HepG2 (cell line): ENCODE data around the gene SUOX. TPM values are rescaled to one million over a fixed set of nuclear protein-coding genes. Genes with fewer than 3 reads are reported as not detected.

Source experiments
- AHR ChIP-seq: IDR thresholded peaks from 2 replicates; pipeline ENCODE4 v1.6.1; 2018; ENCODE audit warnings: missing genetic modification reagents, missing compliant biosample characterization
- ATF2 ChIP-seq: sonication (generic); formaldehyde crosslinking; IDR thresholded peaks from 2 replicates; pipeline ENCODE4 v1.4.0; 2020; ENCODE audit warnings: missing genetic modification reagents
- ATF7-NPFF ChIP-seq: sonication (generic); formaldehyde crosslinking; IDR thresholded peaks from 2 replicates; pipeline ENCODE4 v1.8.1; 2023; ENCODE audit warnings: mild to moderate bottlenecking, low read depth, missing genetic modification reagents, moderate library complexity
- CENPX ChIP-seq: sonication (generic); formaldehyde crosslinking; IDR thresholded peaks from 2 replicates; pipeline ENCODE4 v1.9.0; 2021; ENCODE audit warnings: mild to moderate bottlenecking, missing genetic modification reagents, moderate library complexity
- CREB1 ChIP-seq, 2 experiments: fragments of 450-650 bp in 1 of 2; IDR thresholded peaks; 2 replicates each; pipeline ENCODE4 v1.6.1; 2016 to 2017; ENCODE audit warnings: control low read depth in 1 of 2, mild to moderate bottlenecking in 1 of 2, missing compliant biosample characterization in 1 of 2, missing genetic modification characterization in 1 of 2
- E2F1 ChIP-seq: sonication (generic); formaldehyde crosslinking; IDR thresholded peaks from 2 replicates; pipeline ENCODE4 v1.5.0; 2020; ENCODE audit warnings: missing genetic modification reagents
- KDM6A ChIP-seq: IDR thresholded peaks from 2 replicates; pipeline ENCODE4 v1.6.1; 2016; ENCODE audit warnings: low read depth
- KLF6 ChIP-seq: IDR thresholded peaks from 2 replicates; pipeline ENCODE4 v1.8.0; 2016; ENCODE audit warnings: missing biosample characterization, missing genetic modification reagents
- NONO ChIP-seq, 2 experiments: fragments of 450-650 bp in 1 of 2; sonication (generic) in 1 of 2; formaldehyde crosslinking in 1 of 2; IDR thresholded peaks in 1 of 2; conservative IDR thresholded peaks in 1 of 2; 2 replicates each; pipeline versions ENCODE4 v1.6.1 to v1.8.0; 2017 to 2022; ENCODE audit warnings: mild to moderate bottlenecking in 1 of 2, missing genetic modification reagents in 1 of 2, moderate library complexity in 1 of 2
- SATB2 ChIP-seq: sonication (generic); formaldehyde crosslinking; IDR thresholded peaks from 2 replicates; pipeline ENCODE4 v1.5.0; 2020; ENCODE audit warnings: missing genetic modification reagents
- TCF7L2 ChIP-seq: IDR thresholded peaks from 2 replicates; pipeline ENCODE4 v1.6.1; 2011; ENCODE audit warnings: mild to moderate bottlenecking, low read depth, low read length, moderate library complexity
- TRAFD1 ChIP-seq: sonication (generic); formaldehyde crosslinking; IDR thresholded peaks from 2 replicates; pipeline ENCODE4 v1.5.1; 2020; ENCODE audit warnings: missing genetic modification reagents, mild to moderate bottlenecking, borderline replicate concordance
- ZBTB1 ChIP-seq: sonication (generic); formaldehyde crosslinking; IDR thresholded peaks from 2 replicates; pipeline ENCODE4 v1.4.0; 2020; ENCODE audit warnings: missing genetic modification reagents, borderline replicate concordance
- ZNF160 ChIP-seq: sonication (generic); formaldehyde crosslinking; IDR thresholded peaks from 2 replicates; pipeline ENCODE4 v1.8.0; 2022; ENCODE audit warnings: mild to moderate bottlenecking, inconsistent platforms, missing genetic modification reagents
- ZNF30 ChIP-seq: sonication (generic); formaldehyde crosslinking; IDR thresholded peaks from 2 replicates; pipeline ENCODE4 v1.5.0; 2020; ENCODE audit warnings: mild to moderate bottlenecking, missing genetic modification reagents
- ZNF350 ChIP-seq: sonication (generic); formaldehyde crosslinking; IDR thresholded peaks from 2 replicates; pipeline ENCODE4 v1.4.0; 2020; ENCODE audit warnings: mild to moderate bottlenecking, low read depth, missing genetic modification reagents, borderline replicate concordance
- ZNF496 ChIP-seq: sonication (generic); formaldehyde crosslinking; IDR thresholded peaks from 2 replicates; pipeline ENCODE4 v1.8.1; 2023; ENCODE audit warnings: mild to moderate bottlenecking, moderate library complexity, missing genetic modification reagents; ENCODE audit not compliant: insufficient replicate concordance
- ZNF576 ChIP-seq: sonication (generic); formaldehyde crosslinking; IDR thresholded peaks from 2 replicates; pipeline ENCODE4 v1.4.0; 2020; ENCODE audit warnings: mild to moderate bottlenecking, missing genetic modification reagents
- ZNF747 ChIP-seq: sonication (generic); formaldehyde crosslinking; IDR thresholded peaks from 2 replicates; pipeline ENCODE4 v1.8.1; 2023; ENCODE audit warnings: missing genetic modification reagents, mild to moderate bottlenecking, borderline replicate concordance
- ZSCAN25 ChIP-seq: sonication (generic); formaldehyde crosslinking; IDR thresholded peaks from 2 replicates; pipeline ENCODE4 v1.8.0; 2022; ENCODE audit warnings: mild to moderate bottlenecking, missing genetic modification reagents
- polyA plus RNA-seq, 8 experiments: library from polyadenylated mRNA; depleted of rRNA in 3 of 8; stranded (reverse) in 7 of 8; unstranded in 1 of 8; fragments of >200 nt; fragmentation: Illumina TruSeq in 4 of 8; extraction: Trizol in 4 of 8; gene quantifications; 2 replicates each; pipeline versions ENCODE4 v1.2.1 to v1.2.3, GENCODE V29; 2011 to 2016; ENCODE audit warnings: low read depth in 4 of 8, missing spikeins in 1 of 8, mixed read lengths in 1 of 8; ENCODE audit not compliant: insufficient read depth in 1 of 8
- total RNA-seq, 5 experiments: library from RNA; depleted of rRNA; stranded (reverse); fragments of >200 nt; fragmentation: Illumina TruSeq; extraction: Trizol; gene quantifications; 2 replicates each; pipeline ENCODE4 v1.2.3, GENCODE V29; 2016; ENCODE audit warnings: low read depth in 1 of 5
- TF ChIP-seq, protein P1 (sequence below): sonication (generic); formaldehyde crosslinking; IDR thresholded peaks from 2 replicates; pipeline ENCODE4 v1.8.1; 2022; ENCODE audit warnings: low read depth, mild to moderate bottlenecking, missing genetic modification reagents

The SUOX gene
- total and polyA plus RNA-seq, 2 of the 13 experiments (the other 11 are each of a cell fraction or from before 2014, with no cell fraction given) = 23.9 to 25.9 TPM

GRCh38 chr12:55996715-55997534 is at the start of gene SUOX (continued):
- TF ChIP-seq TCF7L2 (no peak), ZNF30 (CRISPR knock-in tag) (no peak), CENPX (CRISPR knock-in tag) (no peak), ZNF496 (CRISPR knock-in tag) (no peak), TRAFD1 (CRISPR knock-in tag) (no peak), ZNF747 (CRISPR knock-in tag) (no peak), ZBTB1 (CRISPR knock-in tag) (no peak), E2F1 (CRISPR knock-in tag) (no peak), ZNF576 (no peak), AHR (CRISPR knock-in tag) (0 out of 2 replicates have a peak, but pooled peaks have one; percentile 39), ATF2 (CRISPR knock-in tag) (peak; percentile 28; the same call in 1 of the 2 replicates), ZSCAN25 (CRISPR knock-in tag) (no peak), KLF6 (CRISPR knock-in tag) (no peak), SATB2 (CRISPR knock-in tag) (no peak), NONO (IDR thresholded peaks at IDR 0.05) (no peak), NONO (CRISPR knock-in tag; conservative IDR thresholded peaks at IDR 0.05) (peak; percentile 73), KDM6A (CRISPR knock-in tag) (no peak; the same call in 1 of the 2 replicates), CREB1 (IDR thresholded peaks at IDR 0.05) (peak; percentile 42; the same call in 1 of the 2 replicates), CREB1 (CRISPR knock-in tag; IDR thresholded peaks at IDR 0.05) (peak; percentile 64), ZNF350 (CRISPR knock-in tag) (no peak), ZNF160 (CRISPR knock-in tag) (no peak), ATF7-NPFF (CRISPR knock-in tag) (0 out of 2 replicates have a peak, but pooled peaks have one; percentile 45)
- TF ChIP-seq, protein P1, sequence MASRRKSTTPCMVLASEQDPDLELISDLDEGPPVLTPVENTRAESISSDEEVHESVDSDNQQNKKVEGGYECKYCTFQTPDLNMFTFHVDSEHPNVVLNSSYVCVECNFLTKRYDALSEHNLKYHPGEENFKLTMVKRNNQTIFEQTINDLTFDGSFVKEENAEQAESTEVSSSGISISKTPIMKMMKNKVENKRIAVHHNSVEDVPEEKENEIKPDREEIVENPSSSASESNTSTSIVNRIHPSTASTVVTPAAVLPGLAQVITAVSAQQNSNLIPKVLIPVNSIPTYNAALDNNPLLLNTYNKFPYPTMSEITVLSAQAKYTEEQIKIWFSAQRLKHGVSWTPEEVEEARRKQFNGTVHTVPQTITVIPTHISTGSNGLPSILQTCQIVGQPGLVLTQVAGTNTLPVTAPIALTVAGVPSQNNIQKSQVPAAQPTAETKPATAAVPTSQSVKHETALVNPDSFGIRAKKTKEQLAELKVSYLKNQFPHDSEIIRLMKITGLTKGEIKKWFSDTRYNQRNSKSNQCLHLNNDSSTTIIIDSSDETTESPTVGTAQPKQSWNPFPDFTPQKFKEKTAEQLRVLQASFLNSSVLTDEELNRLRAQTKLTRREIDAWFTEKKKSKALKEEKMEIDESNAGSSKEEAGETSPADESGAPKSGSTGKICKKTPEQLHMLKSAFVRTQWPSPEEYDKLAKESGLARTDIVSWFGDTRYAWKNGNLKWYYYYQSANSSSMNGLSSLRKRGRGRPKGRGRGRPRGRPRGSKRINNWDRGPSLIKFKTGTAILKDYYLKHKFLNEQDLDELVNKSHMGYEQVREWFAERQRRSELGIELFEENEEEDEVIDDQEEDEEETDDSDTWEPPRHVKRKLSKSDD (CRISPR knock-in tag) = no peak
